Measurements from ENCODE around the gene FAM120B. TPM values are rescaled to one million over a fixed set of nuclear protein-coding genes. Genes with fewer than 3 reads are reported as not detected.

Gene FAM120B
- total RNA-seq, 1 experiment from 2014 or later: 16.7 TPM

DNA sequence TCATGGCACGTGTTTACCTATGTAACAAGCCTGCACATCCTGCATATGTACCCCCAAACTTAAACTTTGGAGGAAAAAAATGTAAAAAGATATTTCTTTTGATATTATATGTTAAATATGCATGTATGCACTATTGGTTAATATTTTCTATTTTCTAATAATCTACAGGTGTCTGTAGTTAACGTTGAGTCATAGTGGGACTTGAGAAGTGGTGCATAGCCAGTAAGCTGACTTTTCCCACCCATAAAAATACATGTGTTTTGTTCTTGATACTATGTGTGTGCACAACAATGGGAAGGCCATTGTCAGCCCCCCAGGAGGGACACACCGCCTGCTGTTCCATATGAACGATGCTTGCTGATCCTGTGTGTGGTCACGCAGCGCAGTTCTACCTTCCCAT is 49.1 kb downstream of the FAM120B start:
- Histone ChIP-seq H3K23ac (ENCODE audit: insufficient read length, low read depth, low read length) (no peak overlapping the region), H2AFZ (ENCODE audit: low read length) (no peak overlapping the region), H3K79me2 (ENCODE audit: insufficient read depth, low read length) (no peaks in the 10 kb centered on the region), H3K18ac (ENCODE audit: insufficient read length, low read depth, low read length) (no peak overlapping the region), H2BK15ac (ENCODE audit: low read depth, low read length) (no peak overlapping the region), H3K56ac (ENCODE audit: insufficient read length, low read depth, low read length) (no peak overlapping the region), H2AK5ac (ENCODE audit: insufficient read length, low read length) (no peak overlapping the region), H2BK12ac (ENCODE audit: insufficient read length, low read depth, low read length) (no peak overlapping the region), H3K9me3 (ENCODE audit: control insufficient read depth, low read depth, low read length) (no peaks in the 10 kb centered on the region), H3K4ac (ENCODE audit: low read depth, low read length) (no peak overlapping the region), H3T11ph (ENCODE audit: low read length) (no peak overlapping the region), H3K79me1 (ENCODE audit: insufficient read depth, low read depth, low read length, poor library complexity, severe bottlenecking) (no peaks in the 10 kb centered on the region), H4K8ac (replicated peaks; ENCODE audit: insufficient read length, low read depth, low read length) (no peak overlapping the region), H4K5ac (ENCODE audit: insufficient read length, low read depth, low read length) (no peak overlapping the region), H3K4me2 (ENCODE audit: insufficient read depth, insufficient read length, low read length) (no peak overlapping the region), H2BK5ac (ENCODE audit: insufficient read length, low read length) (no peak overlapping the region), H3K23me2 (ENCODE audit: insufficient read length, low read depth, low read length, poor library complexity, severe bottlenecking) (no peaks in the 10 kb centered on the region), H3K27ac (ENCODE audit: insufficient read length, low read depth, low read length) (no peak overlapping the region), H3K4me1 (ENCODE audit: insufficient read depth, low read length) (no peaks in the 10 kb centered on the region), H3K14ac (ENCODE audit: insufficient read depth, low read length) (no peak overlapping the region), H3K9ac (ENCODE audit: extremely low read depth, insufficient read length, low read length) (no peak overlapping the region), H4K91ac (ENCODE audit: insufficient read length, low read depth, low read length) (no peak overlapping the region), H4K20me1 (ENCODE audit: control insufficient read depth, insufficient read depth, insufficient read length) (no peaks in the 10 kb centered on the region), H2BK120ac (ENCODE audit: low read depth, low read length, poor library complexity, severe bottlenecking) (no peak overlapping the region), H3K27me3 (ENCODE audit: insufficient read depth, low read length) (no peaks in the 10 kb centered on the region), H2BK20ac (ENCODE audit: low read depth, low read length, poor library complexity, severe bottlenecking) (no peak overlapping the region)
- H3K36me3 Mint-ChIP-seq (ENCODE audit: insufficient read depth in 1 of 3, low read depth in 3 of 3): peaks cover 21 to 41% (median 35%) of the 10 kb centered on the region in 3 experiments
- H3K27me3 Mint-ChIP-seq (ENCODE audit: low read depth): peaks cover 2% of the 10 kb centered on the region; the same call in 1 of the 2 replicates
- peaks cover 2 to 3% of the 10 kb centered on the region in 2 experiments; a peak in 2 of 4 replicates for H3K4me1 Mint-ChIP-seq
- DNase-seq: no peak
- H3K27ac Mint-ChIP-seq: peak overlapping the region in 1 of 3 experiments; percentile 71; a peak in 2 of 7 replicates
- H3K9me3 Mint-ChIP-seq: peaks cover 38 to 40% of the 10 kb centered on the region in 2 experiments
- no CpG with 5 or more reads among the region's 6 CpGs for WGBS (ENCODE audit: extremely low coverage, insufficient read length, low lambda C conversion rate)
- TF ChIP-seq, protein P1, sequence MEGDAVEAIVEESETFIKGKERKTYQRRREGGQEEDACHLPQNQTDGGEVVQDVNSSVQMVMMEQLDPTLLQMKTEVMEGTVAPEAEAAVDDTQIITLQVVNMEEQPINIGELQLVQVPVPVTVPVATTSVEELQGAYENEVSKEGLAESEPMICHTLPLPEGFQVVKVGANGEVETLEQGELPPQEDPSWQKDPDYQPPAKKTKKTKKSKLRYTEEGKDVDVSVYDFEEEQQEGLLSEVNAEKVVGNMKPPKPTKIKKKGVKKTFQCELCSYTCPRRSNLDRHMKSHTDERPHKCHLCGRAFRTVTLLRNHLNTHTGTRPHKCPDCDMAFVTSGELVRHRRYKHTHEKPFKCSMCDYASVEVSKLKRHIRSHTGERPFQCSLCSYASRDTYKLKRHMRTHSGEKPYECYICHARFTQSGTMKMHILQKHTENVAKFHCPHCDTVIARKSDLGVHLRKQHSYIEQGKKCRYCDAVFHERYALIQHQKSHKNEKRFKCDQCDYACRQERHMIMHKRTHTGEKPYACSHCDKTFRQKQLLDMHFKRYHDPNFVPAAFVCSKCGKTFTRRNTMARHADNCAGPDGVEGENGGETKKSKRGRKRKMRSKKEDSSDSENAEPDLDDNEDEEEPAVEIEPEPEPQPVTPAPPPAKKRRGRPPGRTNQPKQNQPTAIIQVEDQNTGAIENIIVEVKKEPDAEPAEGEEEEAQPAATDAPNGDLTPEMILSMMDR (conservative IDR thresholded peaks at IDR 0.05): no peak
- no peak overlapping the region for H3K4me3 Mint-ChIP-seq

Data from H9 (cell line).